OCI-LY1 (cell line): ENCODE measurements around the gene MYF6.

Experiments
- CTCF ChIP-seq: fragments of 200-600 bp; sonication (generic), shearing (Covaris generic); IDR thresholded peaks from 2 replicates; pipeline ENCODE4 v1.5.1; 2017; ENCODE audit warnings: mild to moderate bottlenecking, antibody characterized with exemption, low read length, moderate library complexity, mixed read lengths
- EZH2 ChIP-seq: fragments of 200-600 bp; sonication (generic), shearing (Covaris generic); IDR thresholded peaks from 2 replicates; pipeline ENCODE4 v1.8.0; 2017; ENCODE audit warnings: borderline replicate concordance, mixed run types, mild to moderate bottlenecking, antibody characterized with exemption, low read length, moderate library complexity, mixed read lengths

- TF ChIP-seq CTCF (no peak), EZH2 (no peak)
Observed at GRCh38 chr12:80677994-80678393, 29.4 kb upstream of the MYF6 start.
